ENCODE measurements around the gene NECTIN3. TPM values are rescaled to one million over a fixed set of nuclear protein-coding genes. Genes with fewer than 3 reads are reported as not detected.

Gene NECTIN3
- total RNA-seq, 2 experiments from 2014 or later, result 7.8 to 8.5 TPM

GRCh38 chr3:111077369-111077768 lies 5.8 kb downstream of the NECTIN3 start:
- ATAC-seq (ENCODE audit: poor library complexity) (no peak), DNase-seq (no peak)
- Mint-ChIP-seq H3K27ac (no peak overlapping the region), H3K36me3 (ENCODE audit: low read depth) (peaks cover 7% of the 10 kb centered on the region), H3K4me3 (no peak overlapping the region), H3K4me1 (ENCODE audit: low read depth) (peaks cover 30% of the 10 kb centered on the region), H3K27me3 (peaks cover 44% of the 10 kb centered on the region), H3K9me3 (no peaks in the 10 kb centered on the region)
- Histone ChIP-seq H3K36me3 (ENCODE audit: insufficient read depth, low read length) (no peaks in the 10 kb centered on the region), H3K27me3 (ENCODE audit: control insufficient read depth in 1 of 2, insufficient read depth in 2 of 2, low read length in 2 of 2) (peaks cover 0 to 18% of the 10 kb centered on the region in 2 experiments), H3K4me3 (ENCODE audit: low read length) (no peak overlapping the region), H3K4me1 (ENCODE audit: insufficient read depth, low read length) (peaks cover 7% of the 10 kb centered on the region), H3K9me3 (ENCODE audit: control insufficient read depth in 1 of 2, insufficient read depth in 1 of 2, low read length in 2 of 2) (no peaks in the 10 kb centered on the region), H3K27ac (ENCODE audit: low read depth in 1 of 2, low read length in 2 of 2) (no peak overlapping the region)
- ChIA-PET CTCF (no interaction called here), POLR2A (no interaction called here)
- intact Hi-C loops (cut with DNase I, micrococcal nuclease), result loop anchor here in 1 of 2 experiments (10.0 kb wide), 2 partner anchors 257 to 897 kb away; partner anchors contain the start of gene ABHD10
- TF ChIP-seq CTCF (IDR thresholded peaks at IDR 0.05), result no peak

- no peaks in the 10 kb centered on the region for H3K9me3 ChIP-seq (ENCODE audit: control insufficient read depth in 1 of 2, insufficient read depth in 1 of 2, low read length in 2 of 2)
- H3K27ac ChIP-seq (ENCODE audit: low read depth in 1 of 2, low read length in 2 of 2), result no peak overlapping the region
- intact Hi-C loops (cut with DNase I, micrococcal nuclease), result loop anchor here (2.0 to 5.0 kb wide), 4 partner anchors 452 to 1348 kb away; no protein-coding TSS in a partner anchor
- no peak for ATAC-seq (ENCODE audit: poor library complexity)
- DNase-seq, result peak in 3 of 14 experiments; percentile 34 to 36 (median 35)
- Mint-ChIP-seq H3K36me3 (ENCODE audit: low read depth) (no peaks in the 10 kb centered on the region), H3K27me3 (peaks cover 15% of the 10 kb centered on the region), H3K4me3 (no peak overlapping the region), H3K9me3 (no peaks in the 10 kb centered on the region), H3K27ac (no peak overlapping the region), H3K4me1 (ENCODE audit: low read depth) (peaks cover under 1% of the 10 kb centered on the region)
- no peak overlapping the region for H3K4me3 ChIP-seq (ENCODE audit: low read length)
- no peaks in the 10 kb centered on the region for H3K27me3 ChIP-seq (ENCODE audit: control insufficient read depth in 1 of 2, insufficient read depth in 2 of 2, low read length in 2 of 2)
- no peaks in the 10 kb centered on the region for H3K36me3 ChIP-seq (ENCODE audit: insufficient read depth, low read length)
- TF ChIP-seq CTCF (IDR thresholded peaks at IDR 0.05), result peak; percentile 72
- H3K4me1 ChIP-seq (ENCODE audit: insufficient read depth, low read length), result no peaks in the 10 kb centered on the region
- POLR2A ChIA-PET, result no interaction called here
- CTCF ChIA-PET, result interaction anchor here (0.7 to 3.7 kb wide), 8 partner anchors 12 to 1771 kb away, joined by 3 to 31 read pairs (median 4); no protein-coding TSS in a partner anchor
Measured at GRCh38 chr3:111080413-111080812, 8.8 kb downstream of the NECTIN3 start.

GRCh38 chr3:111081008-111081545 lies 9.5 kb downstream of the NECTIN3 start:
- H3K4me3 Mint-ChIP-seq, result no peak overlapping the region
- Histone ChIP-seq H3K4me3 (ENCODE audit: low read length) (no peak overlapping the region), H3K9me3 (ENCODE audit: control insufficient read depth in 1 of 2, insufficient read depth in 1 of 2, low read length in 2 of 2) (no peaks in the 10 kb centered on the region), H3K4me1 (ENCODE audit: insufficient read depth, low read length) (no peaks in the 10 kb centered on the region), H3K27me3 (ENCODE audit: control insufficient read depth in 1 of 2, insufficient read depth in 2 of 2, low read length in 2 of 2) (no peaks in the 10 kb centered on the region), H3K36me3 (ENCODE audit: insufficient read depth, low read length) (no peaks in the 10 kb centered on the region), H3K27ac (ENCODE audit: low read depth in 1 of 2, low read length in 2 of 2) (no peak overlapping the region)
- H3K27ac Mint-ChIP-seq, result no peak overlapping the region
- peaks cover 9% of the 10 kb centered on the region for H3K27me3 Mint-ChIP-seq
- H3K9me3 Mint-ChIP-seq, result no peaks in the 10 kb centered on the region
- DNase-seq (no peak), ATAC-seq (ENCODE audit: poor library complexity) (no peak)
- H3K36me3 Mint-ChIP-seq (ENCODE audit: low read depth), result no peaks in the 10 kb centered on the region
- intact Hi-C loops (cut with DNase I, micrococcal nuclease), result loop anchor here (2.0 to 5.0 kb wide), 4 partner anchors 451 to 1348 kb away; no protein-coding TSS in a partner anchor
- POLR2A ChIA-PET, result interaction anchor here (0.6 kb wide), 1 partner anchor 39 kb away, joined by 3 read pairs; no protein-coding TSS in a partner anchor
- TF ChIP-seq CTCF (IDR thresholded peaks at IDR 0.05), result no peak
- CTCF ChIA-PET, result interaction anchor here (1.2 to 3.7 kb wide), 4 partner anchors 13 to 766 kb away, joined by 4 to 31 read pairs (median 6); no protein-coding TSS in a partner anchor
- H3K4me1 Mint-ChIP-seq (ENCODE audit: low read depth), result no peaks in the 10 kb centered on the region

Measured in CD4-positive, alpha-beta T cell (primary cell).